Epidermal melanocyte (primary cell): ENCODE results near the gene TASOR.

ENCODE experiments used
- DNase-seq: peaks from one replicate; pipeline ENCODE4 v3.0.0; 2011; ENCODE audit warnings: low spot score; ENCODE audit not compliant: insufficient read length

The TASOR gene

GRCh38 chr3:56682462-56683121 is 473 bp downstream of the TASOR start:
- peak; percentile 46 for DNase-seq

- no peak for DNase-seq
These were observed 1.0 kb downstream of the TASOR start for GRCh38 chr3:56681984-56682461.

GRCh38 chr3:56680054-56680580 is 2.9 kb downstream of the TASOR start:
- no peak for DNase-seq

- DNase-seq, result no peak
These were observed 5.8 kb downstream of the TASOR start for GRCh38 chr3:56677286-56677685.

GRCh38 chr3:56673781-56674457 is 9.1 kb downstream of the TASOR start:
- no peak for DNase-seq

GRCh38 chr3:56667973-56668579 is 15.0 kb downstream of the TASOR start:
- DNase-seq, result no peak

GRCh38 chr3:56664823-56665222 is 18.2 kb downstream of the TASOR start:
- no peak for DNase-seq

- no peak for DNase-seq
These were observed 27.4 kb downstream of the TASOR start for GRCh38 chr3:56655709-56656108.

- no peak for DNase-seq
These were observed 28.6 kb downstream of the TASOR start for GRCh38 chr3:56654460-56654859.

GRCh38 chr3:56645407-56645806 is 37.7 kb downstream of the TASOR start:
- DNase-seq, result no peak

GRCh38 chr3:56633602-56634535 is 49.2 kb downstream of the TASOR start:
- DNase-seq, result no peak
